ENCODE measurements around the gene IL37.
A peak's percentile ranks its signal among the peaks of the same experiment; 100 is the strongest.

Gene IL37

GRCh38 chr2:112910865-112911264 is at the start of gene IL37:
Gene IL37, plus strand, starts transcription at chr2:112911165. Its CDS starts 1,848 bp downstream, at chr2:112913013.
- no peak for DNase-seq (ENCODE audit: low read depth)

- DNase-seq (ENCODE audit: low read depth): no peak
These were observed 46.9 kb upstream of the IL37 start for GRCh38 chr2:112864072-112864471.

- no peak for DNase-seq (ENCODE audit: low read depth)
These were observed 44.7 kb upstream of the IL37 start for GRCh38 chr2:112866128-112866835.

GRCh38 chr2:112867701-112868631 is 43.0 kb upstream of the IL37 start:
- DNase-seq (ENCODE audit: low read depth): no peak

- peak; percentile 66 for DNase-seq (ENCODE audit: low read depth)
These were observed 41.6 kb upstream of the IL37 start for GRCh38 chr2:112869258-112869842.

GRCh38 chr2:112870841-112871835 is 39.8 kb upstream of the IL37 start:
- no peak for DNase-seq (ENCODE audit: low read depth)

- DNase-seq (ENCODE audit: low read depth): no peak
These were observed 34.6 kb upstream of the IL37 start for GRCh38 chr2:112876257-112876970.

GRCh38 chr2:112876971-112877361 is 34.0 kb upstream of the IL37 start:
- no peak for DNase-seq (ENCODE audit: low read depth)

GRCh38 chr2:112877423-112877822 is 33.5 kb upstream of the IL37 start:
- DNase-seq (ENCODE audit: low read depth): no peak

- no peak for DNase-seq (ENCODE audit: low read depth)
These were observed 31.4 kb upstream of the IL37 start for GRCh38 chr2:112879491-112880041.

GRCh38 chr2:112880091-112880531 is 30.9 kb upstream of the IL37 start:
- peak; percentile 41 for DNase-seq (ENCODE audit: low read depth)

- no peak for DNase-seq (ENCODE audit: low read depth)
These were observed 30.3 kb upstream of the IL37 start for GRCh38 chr2:112880696-112881095.

- DNase-seq (ENCODE audit: low read depth): peak; percentile 44
These were observed 29.6 kb upstream of the IL37 start for GRCh38 chr2:112881217-112881985.

GRCh38 chr2:112883669-112884068 is 27.3 kb upstream of the IL37 start:
- DNase-seq (ENCODE audit: low read depth): no peak

- no peak for DNase-seq (ENCODE audit: low read depth)
These were observed 26.0 kb upstream of the IL37 start for GRCh38 chr2:112884869-112885505.

GRCh38 chr2:112885506-112885902 is 25.5 kb upstream of the IL37 start:
- no peak for DNase-seq (ENCODE audit: low read depth)

- DNase-seq (ENCODE audit: low read depth): no peak
These were observed 24.7 kb upstream of the IL37 start for GRCh38 chr2:112886291-112886690.

- no peak for DNase-seq (ENCODE audit: low read depth)
These were observed 22.8 kb upstream of the IL37 start for GRCh38 chr2:112887964-112888749.

Data from GM04504 (cell line).